GM23338 (cell line): ENCODE data around the gene RAB8B. TPM values are rescaled to one million over a fixed set of nuclear protein-coding genes. Genes with fewer than 3 reads are reported as not detected.

Experiments used
- ATAC-seq: fragments of 200-7000 bp; cut with Tn5 transposase; 3 replicates; pipeline ENCODE4 v1.9.1; 2020
- DNase-seq: peaks from one replicate; pipeline ENCODE4 v3.0.0-alpha.2; 2015; ENCODE audit warnings: low spot score
- H2AFZ ChIP-seq: fragments of 200-600 bp; sonication (generic); 2 replicates; pipeline ENCODE4 v1.8.0; 2016; ENCODE audit warnings: antibody characterized with exemption, mild to moderate bottlenecking, moderate library complexity
- H3F3A ChIP-seq: fragments of 200-600 bp; sonication (generic); replicated peaks from 2 replicates; pipeline ENCODE4 v1.8.0; 2017; ENCODE audit warnings: antibody characterized with exemption, mixed run types, low read depth
- H3K27ac ChIP-seq: fragments of 200-600 bp; sonication (generic); 2 replicates; pipeline ENCODE4 v1.6.1; 2016; ENCODE audit warnings: low read depth
- H3K27me3 ChIP-seq: fragments of 200-600 bp; sonication (generic); 2 replicates; pipeline ENCODE4 v1.8.0; 2016; ENCODE audit warnings: mild to moderate bottlenecking, mixed run types, moderate library complexity; ENCODE audit not compliant: insufficient read depth
- H3K36me3 ChIP-seq: fragments of 200-600 bp; sonication (generic); 2 replicates; pipeline ENCODE4 v1.8.0; 2016; ENCODE audit warnings: mild to moderate bottlenecking; ENCODE audit not compliant: insufficient read depth
- H3K4me1 ChIP-seq: fragments of 200-600 bp; sonication (generic); 2 replicates; pipeline ENCODE4 v1.8.0; 2016; ENCODE audit warnings: mild to moderate bottlenecking, moderate library complexity; ENCODE audit not compliant: insufficient read depth
- H3K4me2 ChIP-seq: fragments of 200-600 bp; sonication (generic); 2 replicates; pipeline ENCODE4 v1.7.1; 2017; ENCODE audit warnings: mixed run types
- H3K4me3 ChIP-seq: fragments of 200-600 bp; sonication (generic); 2 replicates; pipeline ENCODE4 v1.6.1; 2016; ENCODE audit warnings: mixed run types
- H3K79me2 ChIP-seq: fragments of 200-600 bp; sonication (generic); replicated peaks from 2 replicates; pipeline ENCODE4 v1.8.0; 2017; ENCODE audit warnings: mild to moderate bottlenecking; ENCODE audit not compliant: insufficient read depth
- H3K9me2 ChIP-seq: fragments of 200-600 bp; sonication (generic); 2 replicates; pipeline ENCODE4 v1.8.0; 2017; ENCODE audit not compliant: insufficient read depth
- H4K20me1 ChIP-seq: fragments of 200-600 bp; sonication (generic); replicated peaks from 2 replicates; pipeline ENCODE4 v1.8.0; 2017; ENCODE audit warnings: mild to moderate bottlenecking; ENCODE audit not compliant: insufficient read depth
- H3K27ac Mint-ChIP-seq: 2 replicates; pipeline ENCODE4 v1.8.0; 2020; ENCODE audit warnings: inconsistent platforms, mild to moderate bottlenecking, moderate library complexity, mixed read lengths
- H3K27me3 Mint-ChIP-seq: 3 replicates; pipeline ENCODE4 v1.8.0; 2022; ENCODE audit warnings: low read depth, mild to moderate bottlenecking, moderate library complexity, mixed read lengths, inconsistent platforms; ENCODE audit not compliant: insufficient read depth, poor library complexity
- H3K36me3 Mint-ChIP-seq: 3 replicates; pipeline ENCODE4 v1.8.0; 2021; ENCODE audit warnings: low read depth, mild to moderate bottlenecking, inconsistent platforms, moderate library complexity, mixed read lengths
- H3K4me1 Mint-ChIP-seq: 3 replicates; pipeline ENCODE4 v1.8.0; 2020; ENCODE audit warnings: mild to moderate bottlenecking, inconsistent platforms, mixed read lengths
- H3K4me3 Mint-ChIP-seq: 3 replicates; pipeline ENCODE4 v1.8.0; 2021; ENCODE audit warnings: moderate library complexity, mild to moderate bottlenecking, inconsistent platforms, mixed read lengths
- H3K9me3 Mint-ChIP-seq: 3 replicates; pipeline ENCODE4 v1.8.0; 2020; ENCODE audit warnings: moderate library complexity, mild to moderate bottlenecking, inconsistent platforms, mixed read lengths
- CREB1 ChIP-seq: fragments of 250-450 bp; sonication (Bioruptor Pico); IDR thresholded peaks from 2 replicates; pipeline ENCODE4 v1.5.0; 2020; ENCODE audit warnings: low read depth, mild to moderate bottlenecking, moderate library complexity
- CTCF ChIP-seq, 2 experiments: fragments of 200-600 bp in 1 of 2; sonication (generic) in 1 of 2; conservative IDR thresholded peaks; 2 replicates each; pipeline versions ENCODE4 v1.5.1 to v1.6.1; 2016 to 2017; ENCODE audit warnings: antibody characterized with exemption in 2 of 2, low read depth in 2 of 2, mild to moderate bottlenecking in 2 of 2, moderate library complexity in 1 of 2
- ETS1 ChIP-seq: IDR thresholded peaks from 2 replicates; pipeline ENCODE4 v1.6.1; 2016; ENCODE audit warnings: antibody characterized with exemption
- EZH2 ChIP-seq: fragments of 200-600 bp; sonication (generic); IDR thresholded peaks from one replicate; pipeline ENCODE4 v1.8.0; 2017; ENCODE audit warnings: antibody characterized with exemption, mild to moderate bottlenecking, low read depth; ENCODE audit not compliant: unreplicated experiment
- EZH2phosphoT487 ChIP-seq: fragments of 200-600 bp; sonication (generic); IDR thresholded peaks from one replicate; pipeline ENCODE4 v1.8.1; 2018; ENCODE audit warnings: antibody characterized with exemption; ENCODE audit not compliant: unreplicated experiment
- JUNB ChIP-seq: IDR thresholded peaks from one replicate; pipeline ENCODE4 v1.6.1; 2016; ENCODE audit warnings: antibody characterized with exemption; ENCODE audit not compliant: unreplicated experiment
- NANOG ChIP-seq: IDR thresholded peaks from 2 replicates; pipeline ENCODE4 v1.6.1; 2016; ENCODE audit warnings: antibody characterized with exemption, borderline replicate concordance
- POLR2AphosphoS5 ChIP-seq: IDR thresholded peaks from 2 replicates; pipeline ENCODE4 v1.6.1; 2016; ENCODE audit warnings: antibody characterized with exemption, low read depth
- STAT1 ChIP-seq: IDR thresholded peaks from one replicate; pipeline ENCODE4 v1.6.1; 2016; ENCODE audit warnings: antibody characterized with exemption; ENCODE audit not compliant: unreplicated experiment
- ZNF114 ChIP-seq: fragments of 250-450 bp; sonication (Bioruptor Pico); IDR thresholded peaks from 2 replicates; pipeline ENCODE4 v1.5.0; 2020; ENCODE audit warnings: mild to moderate bottlenecking, moderate library complexity
- ZNF331 ChIP-seq: fragments of 250-450 bp; sonication (Bioruptor Pico); IDR thresholded peaks from 2 replicates; pipeline ENCODE4 v1.5.0; 2020; ENCODE audit warnings: low read depth, mild to moderate bottlenecking, moderate library complexity
- polyA plus RNA-seq: library from polyadenylated mRNA; unstranded; fragments of >200 nt; fragmentation: Nextera tagmentation; extraction: Ambion mirVana; gene quantifications from 2 replicates; pipeline ENCODE4 v1.2.1, GENCODE V29; 2016
- total RNA-seq: library from RNA; depleted of rRNA; stranded (reverse); fragments of >200 nt; shearing (Covaris generic); gene quantifications from 2 replicates; pipeline ENCODE4 v1.2.3, GENCODE V29; 2014
- TF ChIP-seq, protein P1 (sequence below): IDR thresholded peaks from one replicate; pipeline ENCODE4 v1.6.1; 2018; ENCODE audit warnings: antibody characterized with exemption; ENCODE audit not compliant: unreplicated experiment
- TF ChIP-seq, protein P2 (sequence below): fragments of 250-450 bp; sonication (Bioruptor Pico); IDR thresholded peaks from 2 replicates; pipeline ENCODE4 v1.5.0; 2020; ENCODE audit warnings: mild to moderate bottlenecking, moderate library complexity

The RAB8B gene
- total and polyA plus RNA-seq, 2 experiments from 2014 or later: 23.2 to 41.7 TPM

DNA sequence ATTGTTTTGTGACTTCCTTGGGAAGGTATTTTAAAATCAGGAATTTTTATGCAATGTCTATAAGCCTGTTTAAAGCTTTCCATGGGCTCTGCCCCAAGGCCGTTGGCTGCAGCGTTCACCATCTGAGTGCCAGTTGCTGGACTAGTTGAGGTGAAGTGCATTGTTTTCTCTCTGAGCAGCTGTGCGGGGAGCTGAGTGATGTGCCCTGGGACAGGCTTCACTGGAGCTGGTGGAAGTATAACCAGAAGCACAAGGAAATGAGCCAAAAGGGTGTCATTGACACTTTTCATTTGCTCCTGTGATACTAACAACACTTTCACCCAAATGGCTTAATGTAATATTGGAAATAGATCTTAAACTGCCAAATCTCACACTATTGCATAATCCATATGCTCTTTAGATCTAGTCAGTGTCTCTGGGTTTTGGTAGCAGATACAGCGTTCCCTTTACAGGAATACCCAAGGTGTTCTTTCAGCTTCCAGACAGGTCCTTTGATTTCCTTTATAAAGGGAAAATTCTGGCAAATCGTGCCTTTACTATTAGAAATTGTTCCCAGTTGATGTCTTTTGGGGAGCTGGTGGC is 117.2 kb downstream of the RAB8B start:
- Histone ChIP-seq H3K4me1 (peaks cover 6% of the 10 kb centered on the region; the same call in 1 of the 2 replicates), H3K27ac (no peak overlapping the region), H3K36me3 (no peaks in the 10 kb centered on the region), H3F3A (no peaks in the 10 kb centered on the region), H3K9me2 (no peaks in the 10 kb centered on the region), H2AFZ (no peak overlapping the region), H4K20me1 (no peaks in the 10 kb centered on the region), H3K4me3 (no peak overlapping the region), H3K27me3 (no peaks in the 10 kb centered on the region), H3K79me2 (no peaks in the 10 kb centered on the region), H3K4me2 (no peak overlapping the region)
- ATAC-seq (no peak), DNase-seq (no peak)
- Mint-ChIP-seq H3K36me3 (peaks cover 8% of the 10 kb centered on the region; the same call in 2 of the 3 replicates), H3K4me3 (no peak overlapping the region), H3K4me1 (peaks cover 17% of the 10 kb centered on the region), H3K9me3 (peaks cover 3% of the 10 kb centered on the region; the same call in 2 of the 3 replicates), H3K27ac (no peak overlapping the region), H3K27me3 (peaks cover 2% of the 10 kb centered on the region)
- TF ChIP-seq CREB1 (CRISPR knock-in tag): no peak
- no peak for TF ChIP-seq ETS1
- TF ChIP-seq EZH2: no peak
- TF ChIP-seq JUNB: no peak
- no peak for TF ChIP-seq NANOG
- TF ChIP-seq POLR2AphosphoS5: no peak
- TF ChIP-seq, protein P1, sequence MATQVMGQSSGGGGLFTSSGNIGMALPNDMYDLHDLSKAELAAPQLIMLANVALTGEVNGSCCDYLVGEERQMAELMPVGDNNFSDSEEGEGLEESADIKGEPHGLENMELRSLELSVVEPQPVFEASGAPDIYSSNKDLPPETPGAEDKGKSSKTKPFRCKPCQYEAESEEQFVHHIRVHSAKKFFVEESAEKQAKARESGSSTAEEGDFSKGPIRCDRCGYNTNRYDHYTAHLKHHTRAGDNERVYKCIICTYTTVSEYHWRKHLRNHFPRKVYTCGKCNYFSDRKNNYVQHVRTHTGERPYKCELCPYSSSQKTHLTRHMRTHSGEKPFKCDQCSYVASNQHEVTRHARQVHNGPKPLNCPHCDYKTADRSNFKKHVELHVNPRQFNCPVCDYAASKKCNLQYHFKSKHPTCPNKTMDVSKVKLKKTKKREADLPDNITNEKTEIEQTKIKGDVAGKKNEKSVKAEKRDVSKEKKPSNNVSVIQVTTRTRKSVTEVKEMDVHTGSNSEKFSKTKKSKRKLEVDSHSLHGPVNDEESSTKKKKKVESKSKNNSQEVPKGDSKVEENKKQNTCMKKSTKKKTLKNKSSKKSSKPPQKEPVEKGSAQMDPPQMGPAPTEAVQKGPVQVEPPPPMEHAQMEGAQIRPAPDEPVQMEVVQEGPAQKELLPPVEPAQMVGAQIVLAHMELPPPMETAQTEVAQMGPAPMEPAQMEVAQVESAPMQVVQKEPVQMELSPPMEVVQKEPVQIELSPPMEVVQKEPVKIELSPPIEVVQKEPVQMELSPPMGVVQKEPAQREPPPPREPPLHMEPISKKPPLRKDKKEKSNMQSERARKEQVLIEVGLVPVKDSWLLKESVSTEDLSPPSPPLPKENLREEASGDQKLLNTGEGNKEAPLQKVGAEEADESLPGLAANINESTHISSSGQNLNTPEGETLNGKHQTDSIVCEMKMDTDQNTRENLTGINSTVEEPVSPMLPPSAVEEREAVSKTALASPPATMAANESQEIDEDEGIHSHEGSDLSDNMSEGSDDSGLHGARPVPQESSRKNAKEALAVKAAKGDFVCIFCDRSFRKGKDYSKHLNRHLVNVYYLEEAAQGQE: no peak
- no peak for TF ChIP-seq STAT1
- no peak for TF ChIP-seq EZH2phosphoT487
- TF ChIP-seq CTCF (conservative IDR thresholded peaks at IDR 0.05; ENCODE audit: low read depth in 2 of 2): no peak
- TF ChIP-seq ZNF331: no peak
- TF ChIP-seq, protein P2, sequence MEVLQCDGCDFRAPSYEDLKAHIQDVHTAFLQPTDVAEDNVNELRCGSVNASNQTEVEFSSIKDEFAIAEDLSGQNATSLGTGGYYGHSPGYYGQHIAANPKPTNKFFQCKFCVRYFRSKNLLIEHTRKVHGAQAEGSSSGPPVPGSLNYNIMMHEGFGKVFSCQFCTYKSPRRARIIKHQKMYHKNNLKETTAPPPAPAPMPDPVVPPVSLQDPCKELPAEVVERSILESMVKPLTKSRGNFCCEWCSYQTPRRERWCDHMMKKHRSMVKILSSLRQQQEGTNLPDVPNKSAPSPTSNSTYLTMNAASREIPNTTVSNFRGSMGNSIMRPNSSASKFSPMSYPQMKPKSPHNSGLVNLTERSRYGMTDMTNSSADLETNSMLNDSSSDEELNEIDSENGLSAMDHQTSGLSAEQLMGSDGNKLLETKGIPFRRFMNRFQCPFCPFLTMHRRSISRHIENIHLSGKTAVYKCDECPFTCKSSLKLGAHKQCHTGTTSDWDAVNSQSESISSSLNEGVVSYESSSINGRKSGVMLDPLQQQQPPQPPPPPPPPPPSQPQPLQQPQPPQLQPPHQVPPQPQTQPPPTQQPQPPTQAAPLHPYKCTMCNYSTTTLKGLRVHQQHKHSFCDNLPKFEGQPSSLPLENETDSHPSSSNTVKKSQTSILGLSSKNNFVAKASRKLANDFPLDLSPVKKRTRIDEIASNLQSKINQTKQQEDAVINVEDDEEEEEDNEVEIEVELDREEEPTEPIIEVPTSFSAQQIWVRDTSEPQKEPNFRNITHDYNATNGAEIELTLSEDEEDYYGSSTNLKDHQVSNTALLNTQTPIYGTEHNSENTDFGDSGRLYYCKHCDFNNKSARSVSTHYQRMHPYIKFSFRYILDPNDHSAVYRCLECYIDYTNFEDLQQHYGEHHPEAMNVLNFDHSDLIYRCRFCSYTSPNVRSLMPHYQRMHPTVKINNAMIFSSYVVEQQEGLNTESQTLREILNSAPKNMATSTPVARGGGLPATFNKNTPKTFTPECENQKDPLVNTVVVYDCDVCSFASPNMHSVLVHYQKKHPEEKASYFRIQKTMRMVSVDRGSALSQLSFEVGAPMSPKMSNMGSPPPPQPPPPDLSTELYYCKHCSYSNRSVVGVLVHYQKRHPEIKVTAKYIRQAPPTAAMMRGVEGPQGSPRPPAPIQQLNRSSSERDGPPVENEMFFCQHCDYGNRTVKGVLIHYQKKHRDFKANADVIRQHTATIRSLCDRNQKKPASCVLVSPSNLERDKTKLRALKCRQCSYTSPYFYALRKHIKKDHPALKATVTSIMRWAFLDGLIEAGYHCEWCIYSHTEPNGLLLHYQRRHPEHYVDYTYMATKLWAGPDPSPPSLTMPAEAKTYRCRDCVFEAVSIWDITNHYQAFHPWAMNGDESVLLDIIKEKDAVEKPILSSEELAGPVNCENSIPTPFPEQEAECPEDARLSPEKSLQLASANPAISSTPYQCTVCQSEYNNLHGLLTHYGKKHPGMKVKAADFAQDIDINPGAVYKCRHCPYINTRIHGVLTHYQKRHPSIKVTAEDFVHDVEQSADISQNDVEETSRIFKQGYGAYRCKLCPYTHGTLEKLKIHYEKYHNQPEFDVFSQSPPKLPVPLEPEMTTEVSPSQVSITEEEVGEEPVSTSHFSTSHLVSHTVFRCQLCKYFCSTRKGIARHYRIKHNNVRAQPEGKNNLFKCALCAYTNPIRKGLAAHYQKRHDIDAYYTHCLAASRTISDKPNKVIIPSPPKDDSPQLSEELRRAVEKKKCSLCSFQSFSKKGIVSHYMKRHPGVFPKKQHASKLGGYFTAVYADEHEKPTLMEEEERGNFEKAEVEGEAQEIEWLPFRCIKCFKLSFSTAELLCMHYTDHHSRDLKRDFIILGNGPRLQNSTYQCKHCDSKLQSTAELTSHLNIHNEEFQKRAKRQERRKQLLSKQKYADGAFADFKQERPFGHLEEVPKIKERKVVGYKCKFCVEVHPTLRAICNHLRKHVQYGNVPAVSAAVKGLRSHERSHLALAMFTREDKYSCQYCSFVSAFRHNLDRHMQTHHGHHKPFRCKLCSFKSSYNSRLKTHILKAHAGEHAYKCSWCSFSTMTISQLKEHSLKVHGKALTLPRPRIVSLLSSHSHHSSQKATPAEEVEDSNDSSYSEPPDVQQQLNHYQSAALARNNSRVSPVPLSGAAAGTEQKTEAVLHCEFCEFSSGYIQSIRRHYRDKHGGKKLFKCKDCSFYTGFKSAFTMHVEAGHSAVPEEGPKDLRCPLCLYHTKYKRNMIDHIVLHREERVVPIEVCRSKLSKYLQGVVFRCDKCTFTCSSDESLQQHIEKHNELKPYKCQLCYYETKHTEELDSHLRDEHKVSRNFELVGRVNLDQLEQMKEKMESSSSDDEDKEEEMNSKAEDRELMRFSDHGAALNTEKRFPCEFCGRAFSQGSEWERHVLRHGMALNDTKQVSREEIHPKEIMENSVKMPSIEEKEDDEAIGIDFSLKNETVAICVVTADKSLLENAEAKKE (CRISPR knock-in tag): no peak
- TF ChIP-seq ZNF114 (CRISPR knock-in tag): no peak
